Activated CD8-positive, alpha-beta memory T cell treated with anti-CD3 and anti-CD28 coated beads, Interleukin-2, amount 50 U/mL, for 1 hour (primary cell): ENCODE measurements around the gene KREMEN2.

Experiments
- DNase-seq: peaks from one replicate; pipeline ENCODE4 v3.0.0-alpha.2; 2020; ENCODE audit errors: extremely low read depth

Gene KREMEN2

GRCh38 chr16:2980227-2981176, 16.4 kb downstream of the KREMEN2 start, which contains the start of gene PKMYT1:
TSS of gene PKMYT1 (minus strand) at chr16:2980446. CDS start at chr16:2979657, 789 bp downstream.
- peak; percentile 73 for DNase-seq

- no peak for DNase-seq
Measured at GRCh38 chr16:2981177-2981898, 17.3 kb downstream of the KREMEN2 start.

GRCh38 chr16:2981899-2982250, 17.8 kb downstream of the KREMEN2 start:
- DNase-seq, result no peak

- DNase-seq, result no peak
Measured at GRCh38 chr16:2982402-2982801, 18.3 kb downstream of the KREMEN2 start.

GRCh38 chr16:2983706-2984136, 19.6 kb downstream of the KREMEN2 start:
- no peak for DNase-seq

- no peak for DNase-seq
Measured at GRCh38 chr16:2985462-2985861, 21.4 kb downstream of the KREMEN2 start.

GRCh38 chr16:2985893-2986355, 21.8 kb downstream of the KREMEN2 start:
- no peak for DNase-seq

- DNase-seq, result no peak
Measured at GRCh38 chr16:2986623-2987188, 22.6 kb downstream of the KREMEN2 start.

GRCh38 chr16:2987286-2987685, 23.2 kb downstream of the KREMEN2 start:
- DNase-seq, result no peak

- DNase-seq, result no peak
Measured at GRCh38 chr16:2987833-2988232, 23.8 kb downstream of the KREMEN2 start.

- no peak for DNase-seq
Measured at GRCh38 chr16:2988590-2989099, 24.6 kb downstream of the KREMEN2 start.

GRCh38 chr16:2990891-2991290, 26.8 kb downstream of the KREMEN2 start:
- DNase-seq, result no peak

- DNase-seq, result no peak
Measured at GRCh38 chr16:2991566-2992261, 27.6 kb downstream of the KREMEN2 start.

- no peak for DNase-seq
Measured at GRCh38 chr16:2992383-2993081, 28.5 kb downstream of the KREMEN2 start.

GRCh38 chr16:2996298-2996697, 32.2 kb downstream of the KREMEN2 start:
- DNase-seq, result no peak

GRCh38 chr16:2999929-3000328, 35.9 kb downstream of the KREMEN2 start:
- no peak for DNase-seq

- DNase-seq, result no peak
Measured at GRCh38 chr16:3000540-3000939, 36.5 kb downstream of the KREMEN2 start.

- no peak for DNase-seq
Measured at GRCh38 chr16:3001316-3001715, 37.2 kb downstream of the KREMEN2 start.

- DNase-seq, result peak; percentile 88
Measured at GRCh38 chr16:3003582-3004270, 39.7 kb downstream of the KREMEN2 start.

- no peak for DNase-seq
Measured at GRCh38 chr16:3004319-3004718, 40.2 kb downstream of the KREMEN2 start.
